ENCODE measurements around the gene CAPN10. TPM values are rescaled to one million over a fixed set of nuclear protein-coding genes. Genes with fewer than 3 reads are reported as not detected.

Gene CAPN10
- total RNA-seq, 1 experiment from 2014 or later, result 47.4 TPM

- Histone ChIP-seq H3T11ph (ENCODE audit: low read length) (no peak overlapping the region), H4K20me1 (ENCODE audit: control insufficient read depth, insufficient read depth, insufficient read length) (no peaks in the 10 kb centered on the region), H3K4me2 (ENCODE audit: insufficient read depth, insufficient read length, low read length) (no peak overlapping the region), H3K23ac (ENCODE audit: insufficient read length, low read depth, low read length) (no peak overlapping the region), H3K4ac (ENCODE audit: low read depth, low read length) (no peak overlapping the region), H3K4me1 (ENCODE audit: insufficient read depth, low read length) (no peaks in the 10 kb centered on the region), H2BK15ac (ENCODE audit: low read depth, low read length) (no peak overlapping the region), H2AFZ (ENCODE audit: low read length) (no peak overlapping the region), H3K27ac (ENCODE audit: insufficient read length, low read depth, low read length) (no peak overlapping the region), H2BK20ac (ENCODE audit: low read depth, low read length, poor library complexity, severe bottlenecking) (no peak overlapping the region), H3K18ac (ENCODE audit: insufficient read length, low read depth, low read length) (no peak overlapping the region), H2BK120ac (ENCODE audit: low read depth, low read length, poor library complexity, severe bottlenecking) (no peak overlapping the region), H4K8ac (replicated peaks; ENCODE audit: insufficient read length, low read depth, low read length) (no peak overlapping the region), H4K91ac (ENCODE audit: insufficient read length, low read depth, low read length) (no peak overlapping the region), H3K79me2 (ENCODE audit: insufficient read depth, low read length) (no peaks in the 10 kb centered on the region), H3K9ac (ENCODE audit: extremely low read depth, insufficient read length, low read length) (no peak overlapping the region), H3K27me3 (ENCODE audit: insufficient read depth, low read length) (no peaks in the 10 kb centered on the region), H3K23me2 (ENCODE audit: insufficient read length, low read depth, low read length, poor library complexity, severe bottlenecking) (no peaks in the 10 kb centered on the region), H3K14ac (ENCODE audit: insufficient read depth, low read length) (no peak overlapping the region), H3K56ac (ENCODE audit: insufficient read length, low read depth, low read length) (no peak overlapping the region), H3K79me1 (ENCODE audit: insufficient read depth, low read depth, low read length, poor library complexity, severe bottlenecking) (no peaks in the 10 kb centered on the region), H4K5ac (ENCODE audit: insufficient read length, low read depth, low read length) (no peak overlapping the region), H2BK12ac (ENCODE audit: insufficient read length, low read depth, low read length) (no peak overlapping the region), H2BK5ac (ENCODE audit: insufficient read length, low read length) (no peak overlapping the region), H3K9me3 (ENCODE audit: control insufficient read depth, low read depth, low read length) (no peaks in the 10 kb centered on the region), H2AK5ac (ENCODE audit: insufficient read length, low read length) (no peak overlapping the region)
- no CpG with 5 or more reads among the region's 30 CpGs for WGBS (ENCODE audit: extremely low coverage, insufficient read length, low lambda C conversion rate)
- TF ChIP-seq CTCF (conservative IDR thresholded peaks at IDR 0.05), result no peak
- Mint-ChIP-seq H3K27ac (no peak overlapping the region), H3K9me3 (peaks cover 4% of the 10 kb centered on the region in 2 experiments; a peak in 3 of 5 replicates), H3K36me3 (ENCODE audit: insufficient read depth in 1 of 3, low read depth in 3 of 3) (no peaks in the 10 kb centered on the region; a peak in 2 of 7 replicates), H3K27me3 (ENCODE audit: low read depth) (peaks cover 52% of the 10 kb centered on the region), H3K4me3 (no peak overlapping the region), H3K4me1 (peaks cover 9 to 17% of the 10 kb centered on the region in 2 experiments)
- peak; percentile 26 for DNase-seq
Observed at GRCh38 chr2:240646900-240647502, 60.5 kb downstream of the CAPN10 start.
